Upper lobe of left lung (tissue), 4 donors: ENCODE results near the gene ETV7.

Experiments used
- POLR2A ChIP-seq, 4 donors: fragments of 450-650 bp; IDR thresholded peaks; one replicate each; pipeline ENCODE4 v1.5.1; 2016 to 2017; ENCODE audit warnings: antibody characterized with exemption in 4 of 4, mild to moderate bottlenecking in 2 of 4
- TF ChIP-seq, protein P1 (sequence below), 6 experiments: fragments of 450-650 bp in 4 of 6; fragments of 200-600 bp in 2 of 6; sonication (generic) in 2 of 6; IDR thresholded peaks; one replicate each; pipeline ENCODE4 v1.5.1; 2016 to 2019; ENCODE audit warnings: antibody characterized with exemption in 6 of 6

DNA sequence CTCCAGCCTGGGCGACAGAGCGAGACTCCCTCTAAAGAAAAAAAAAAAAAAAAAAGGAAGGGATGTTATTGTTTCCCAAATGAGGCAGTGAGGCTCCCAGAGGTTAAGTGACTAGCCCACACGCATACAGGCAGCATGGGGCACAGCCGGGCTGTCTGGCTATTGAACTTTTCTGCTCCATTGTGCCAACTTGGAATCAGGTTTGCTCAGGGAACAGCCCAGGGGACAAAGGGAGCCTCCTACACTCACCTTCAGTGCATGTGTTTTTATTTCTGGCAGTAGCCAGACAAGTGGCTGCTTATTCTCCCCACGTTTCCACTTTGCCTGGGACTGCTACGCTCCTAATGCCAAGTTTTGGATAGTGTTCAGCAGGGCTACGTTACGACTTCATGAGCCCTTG, 10.7 kb downstream of the ETV7 start:
- TF ChIP-seq, protein P1, sequence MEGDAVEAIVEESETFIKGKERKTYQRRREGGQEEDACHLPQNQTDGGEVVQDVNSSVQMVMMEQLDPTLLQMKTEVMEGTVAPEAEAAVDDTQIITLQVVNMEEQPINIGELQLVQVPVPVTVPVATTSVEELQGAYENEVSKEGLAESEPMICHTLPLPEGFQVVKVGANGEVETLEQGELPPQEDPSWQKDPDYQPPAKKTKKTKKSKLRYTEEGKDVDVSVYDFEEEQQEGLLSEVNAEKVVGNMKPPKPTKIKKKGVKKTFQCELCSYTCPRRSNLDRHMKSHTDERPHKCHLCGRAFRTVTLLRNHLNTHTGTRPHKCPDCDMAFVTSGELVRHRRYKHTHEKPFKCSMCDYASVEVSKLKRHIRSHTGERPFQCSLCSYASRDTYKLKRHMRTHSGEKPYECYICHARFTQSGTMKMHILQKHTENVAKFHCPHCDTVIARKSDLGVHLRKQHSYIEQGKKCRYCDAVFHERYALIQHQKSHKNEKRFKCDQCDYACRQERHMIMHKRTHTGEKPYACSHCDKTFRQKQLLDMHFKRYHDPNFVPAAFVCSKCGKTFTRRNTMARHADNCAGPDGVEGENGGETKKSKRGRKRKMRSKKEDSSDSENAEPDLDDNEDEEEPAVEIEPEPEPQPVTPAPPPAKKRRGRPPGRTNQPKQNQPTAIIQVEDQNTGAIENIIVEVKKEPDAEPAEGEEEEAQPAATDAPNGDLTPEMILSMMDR (IDR thresholded peaks at IDR 0.05) = no peak
- no peak for TF ChIP-seq POLR2A (IDR thresholded peaks at IDR 0.05)
